GM12878 (cell line): ENCODE results near the gene TRIM8. TPM values are rescaled to one million over a fixed set of nuclear protein-coding genes. Genes with fewer than 3 reads are reported as not detected.

Experiments used
- ATAC-seq: fragments of 200-7000 bp; cut with Tn5 transposase; 3 replicates; pipeline ENCODE4 v1.9.1; 2020; ENCODE audit warnings: mild to moderate bottlenecking, moderate library complexity
- BruUV-seq: library from RNA; stranded (reverse); fragments of 400-500 nt; replicated peaks from 2 replicates; lab custom pipeline; 2021; lab: Mats Ljungman, UMichigan
- CTCF ChIA-PET: fragments of 300-600 bp; sonication (Branson Sonifier 250); formaldehyde crosslinking; extraction: SDS; loops from one replicate; lab custom pipeline; 2021; ENCODE audit warnings: inconsistent platforms; lab: Yijun Ruan, JAX
- POLR2A ChIA-PET: fragments of 350-600 bp; formaldehyde crosslinking; extraction: SDS; loops from one replicate; lab custom pipeline; 2021; ENCODE audit warnings: inconsistent platforms; lab: Charles Lee
- RAD21 ChIA-PET: fragments of 300-600 bp; sonication (Branson Sonifier 250); formaldehyde crosslinking; loops from one replicate; lab custom pipeline; 2023; ENCODE audit warnings: antibody characterized with exemption; ENCODE audit not compliant: unreplicated experiment; lab: Charles Lee
- SMC1A ChIA-PET: fragments of 300-600 bp; sonication (Branson Sonifier 250); formaldehyde crosslinking; loops from one replicate; lab custom pipeline; 2023; ENCODE audit not compliant: unreplicated experiment, uncharacterized antibody; lab: Charles Lee
- DNase-seq: peaks from one replicate; pipeline ENCODE4 v3.0.0-alpha.2; 2011; ENCODE audit warnings: low read depth, low spot score
- FAIRE-seq: peaks from 3 replicates; lab custom pipeline; 2011; peaks lifted over from hg19 to GRCh38; lab: Jason Lieb, UNC
- H2AFZ ChIP-seq: 2 replicates; pipeline ENCODE4 v1.6.0; 2011; ENCODE audit warnings: low read depth, low read length, control low read depth; ENCODE audit not compliant: control insufficient read depth
- H3K27ac ChIP-seq: 2 replicates; pipeline ENCODE4 v1.5.1; 2011; ENCODE audit warnings: control low read depth; ENCODE audit not compliant: control insufficient read depth, insufficient read depth
- H3K27me3 ChIP-seq, 2 experiments: replicated peaks in 1 of 2; 2 replicates each; pipeline versions ENCODE4 v1.6.0 to v1.6.1; 2011; ENCODE audit warnings: low read length in 1 of 2; ENCODE audit not compliant: control insufficient read depth in 2 of 2, insufficient read depth in 2 of 2
- H3K36me3 ChIP-seq, 2 experiments: 2 replicates each; pipeline ENCODE4 v1.5.1; 2011; ENCODE audit warnings: low read length in 1 of 2; ENCODE audit not compliant: control insufficient read depth in 2 of 2, insufficient read depth in 2 of 2
- H3K4me1 ChIP-seq: 2 replicates; pipeline ENCODE4 v1.6.1; 2011; ENCODE audit warnings: mild to moderate bottlenecking, low read length, moderate library complexity, mixed read lengths; ENCODE audit not compliant: control insufficient read depth, insufficient read depth
- H3K4me2 ChIP-seq: 2 replicates; pipeline ENCODE4 v1.6.0; 2011; ENCODE audit warnings: control low read depth; ENCODE audit not compliant: control insufficient read depth, insufficient read depth
- H3K4me3 ChIP-seq: fragments of 200-600 bp; sonication (generic); 2 replicates; pipeline ENCODE4 v1.5.1; 2016
- H3K79me2 ChIP-seq: 2 replicates; pipeline ENCODE4 v1.6.0; 2011; ENCODE audit warnings: low read length; ENCODE audit not compliant: control insufficient read depth, insufficient read depth
- H3K9ac ChIP-seq: 2 replicates; pipeline ENCODE4 v1.8.0; 2011; ENCODE audit warnings: low read length, control low read depth, mixed read lengths; ENCODE audit not compliant: control insufficient read depth, insufficient read depth
- H3K9me3 ChIP-seq: replicated peaks from 3 replicates; pipeline ENCODE4 v1.5.1; 2011; ENCODE audit warnings: mild to moderate bottlenecking, low read length; ENCODE audit not compliant: control insufficient read depth, insufficient read depth
- H4K20me1 ChIP-seq: 2 replicates; pipeline ENCODE4 v1.6.0; 2011; ENCODE audit not compliant: control insufficient read depth, insufficient read depth
- ATF7 ChIP-seq: fragments of 450-650 bp; IDR thresholded peaks from 2 replicates; pipeline ENCODE4 v1.6.1; 2016; ENCODE audit warnings: low read depth, mild to moderate bottlenecking
- HDGF ChIP-seq: fragments of 450-650 bp; IDR thresholded peaks from 2 replicates; pipeline ENCODE4 v1.6.1; 2016; ENCODE audit warnings: antibody characterized with exemption
- IRF5 ChIP-seq: fragments of 450-650 bp; IDR thresholded peaks from 2 replicates; pipeline ENCODE4 v1.6.1; 2017; ENCODE audit warnings: borderline replicate concordance
- MLLT1 ChIP-seq: fragments of 450-650 bp; IDR thresholded peaks from 2 replicates; pipeline ENCODE4 v1.6.1; 2016; ENCODE audit warnings: mild to moderate bottlenecking
- MTA2 ChIP-seq: fragments of 450-650 bp; IDR thresholded peaks from 2 replicates; pipeline ENCODE4 v1.6.1; 2016; ENCODE audit warnings: low read depth, mild to moderate bottlenecking, moderate library complexity
- NBN ChIP-seq: fragments of 450-650 bp; IDR thresholded peaks from 2 replicates; pipeline ENCODE4 v1.6.1; 2016
- NR2F1 ChIP-seq: fragments of 450-650 bp; conservative IDR thresholded peaks from 2 replicates; pipeline ENCODE4 v1.6.1; 2017; ENCODE audit warnings: mild to moderate bottlenecking
- TCF7 ChIP-seq: IDR thresholded peaks from 2 replicates; pipeline ENCODE4 v1.6.1; 2014; ENCODE audit warnings: antibody characterized with exemption, borderline replicate concordance
- WGBS: methylation state at CpG from one replicate; pipeline ENCODE4 v1.1.6; 2016; ENCODE audit warnings: low lambda C conversion rate; ENCODE audit not compliant: insufficient replicate concordance, insufficient coverage; ENCODE audit errors: missing lambda C conversion rate; 5-methylcytosine and 5-hydroxymethylcytosine counted together
- in situ Hi-C: fragments of 300-500 bp; cut with MboI; formaldehyde crosslinking; loops from 9 replicates; pipeline ENCODE4 v1.14.3; 2018; ENCODE audit warnings: mixed read lengths
- intact Hi-C: fragments of 100-400 bp; cut with micrococcal nuclease; formaldehyde crosslinking; loops from one replicate; pipeline ENCODE4 v1.14.2; 2022; ENCODE audit not compliant: unreplicated experiment
- polyA plus RNA-seq, 11 experiments: library from polyadenylated mRNA; depleted of rRNA in 4 of 11; unstranded in 6 of 11; stranded (reverse) in 5 of 11; fragments of >200 nt; fragmentation: Nextera tagmentation in 4 of 11; fragmentation: Illumina TruSeq in 1 of 11; extraction: Ambion mirVana in 4 of 11; extraction: Trizol in 1 of 11; gene quantifications; 1 replicate in 1 of 11; 2 replicates in 10 of 11; pipeline versions ENCODE4 v1.2.1 to v1.2.3, GENCODE V29; 2011 to 2016; ENCODE audit warnings: inconsistent platforms in 2 of 11, missing spikeins in 2 of 11, low read depth in 1 of 11
- total RNA-seq, 4 experiments: library from RNA; depleted of rRNA in 3 of 4; stranded (reverse); fragments of >200 nt in 3 of 4; fragmentation: Illumina TruSeq in 1 of 4; extraction: Trizol in 1 of 4; gene quantifications; 2 replicates each; pipeline versions ENCODE4 v1.2.1 to v1.2.3, GENCODE V29; 2013 to 2021

Gene TRIM8
- total and polyA plus RNA-seq, 10 of the 15 experiments (the other 5 are each of a cell fraction or from before 2014, with no cell fraction given) = 7.9 to 53.2 (median 24.6) TPM

GRCh38 chr10:102616066-102616770, 28.1 kb upstream of the TRIM8 start:
- ChIA-PET POLR2A (interaction anchor here (0.6 to 1.5 kb wide), 3 partner anchors 8 to 97 kb away, joined by 3 to 4 read pairs (median 3); no protein-coding TSS in a partner anchor), SMC1A (interaction anchor here (0.9 to 1.3 kb wide), 3 partner anchors 8 to 62 kb away, joined by 3 to 4 read pairs (median 4); no protein-coding TSS in a partner anchor), CTCF (interaction anchor here (0.9 to 3.1 kb wide), 6 partner anchors 14 to 111 kb away, joined by 3 to 15 read pairs (median 3); no protein-coding TSS in a partner anchor), RAD21 (interaction anchor here (1.2 to 1.4 kb wide), 3 partner anchors 16 to 54 kb away, joined by 3 read pairs; no protein-coding TSS in a partner anchor)
- 0 out of 2 replicates have a peak, but pooled peaks cover 2% of the 10 kb centered on the region for H4K20me1 ChIP-seq
- peaks cover 2 to 5% of the 10 kb centered on the region in 2 experiments; a peak in 3 of 4 replicates for H3K36me3 ChIP-seq
- TF ChIP-seq MTA2 = 0 out of 2 replicates have a peak, but pooled peaks have one; percentile 25
- TF ChIP-seq HDGF = peak; percentile 56; the same call in 1 of the 2 replicates
- TF ChIP-seq NR2F1 = peak; percentile 61
- no peak for TF ChIP-seq TCF7
- no peak for TF ChIP-seq IRF5
- TF ChIP-seq ATF7 = 0 out of 2 replicates have a peak, but pooled peaks have one; percentile 12
- 0 out of 2 replicates have a peak, but pooled peaks have one; percentile 21 for TF ChIP-seq NBN
- 0 out of 2 replicates have a peak, but pooled peaks have one; percentile 46 for TF ChIP-seq MLLT1
- BruUV-seq = no TSS peak
- FAIRE-seq (no peak), DNase-seq (no peak), ATAC-seq (peak; percentile 86)
- 0 out of 2 replicates have a peak, but pooled peaks cover 3% of the 10 kb centered on the region for H3K4me1 ChIP-seq
- no peak overlapping the region for H3K27ac ChIP-seq
- intact Hi-C loops (no loop called here), in situ Hi-C loops (no loop called here)
- H3K79me2 ChIP-seq = no peaks in the 10 kb centered on the region
- no peak overlapping the region for H3K4me2 ChIP-seq
- H3K9ac ChIP-seq = no peak overlapping the region
- WGBS = 5% methylated on average over 1 of the region's 1 CpG
- H3K4me3 ChIP-seq = no peak overlapping the region
- no peaks in the 10 kb centered on the region for H3K9me3 ChIP-seq
- H2AFZ ChIP-seq = no peak overlapping the region
- no peaks in the 10 kb centered on the region for H3K27me3 ChIP-seq
